Caco-2 (cell line): ENCODE results near the gene MT3. TPM values are rescaled to one million over a fixed set of nuclear protein-coding genes. Genes with fewer than 3 reads are reported as not detected.
A peak's percentile ranks its signal among the peaks of the same experiment; 100 is the strongest.

Experiments used
- BruUV-seq: library from RNA; stranded (reverse); fragments of 400-500 nt; replicated peaks from 2 replicates; lab custom pipeline; 2021; lab: Mats Ljungman, UMichigan
- CTCF ChIA-PET: fragments of 300-600 bp; sonication (Branson Sonifier 250); formaldehyde crosslinking; loops from one replicate; lab custom pipeline; 2022; ENCODE audit warnings: antibody characterized with exemption; lab: Charles Lee
- POLR2A ChIA-PET: fragments of 300-600 bp; sonication (Branson Sonifier 250); formaldehyde crosslinking; loops from one replicate; lab custom pipeline; 2022; ENCODE audit warnings: antibody characterized with exemption; lab: Charles Lee
- DNase-seq, 2 experiments: peaks; one replicate each; pipeline versions ENCODE4 v3.0.0 to v3.0.0-alpha.2; 2020 to 2022
- H3K27me3 ChIP-seq: replicated peaks from 2 replicates; pipeline ENCODE4 v1.6.0; 2011; ENCODE audit warnings: low read length; ENCODE audit not compliant: control insufficient read depth, insufficient read depth
- H3K36me3 ChIP-seq: 2 replicates; pipeline ENCODE4 v1.5.1; 2011; ENCODE audit warnings: low read length; ENCODE audit not compliant: control insufficient read depth, insufficient read depth
- H3K4me1 ChIP-seq: fragments of 250-450 bp; sonication (Bioruptor Pico); 2 replicates; pipeline ENCODE4 v1.5.1; 2020; ENCODE audit warnings: mild to moderate bottlenecking
- H3K4me3 ChIP-seq: 2 replicates; pipeline ENCODE4 v1.5.1; 2011; ENCODE audit warnings: low read depth, mild to moderate bottlenecking, control low read depth, low read length
- H3K9me3 ChIP-seq: fragments of 250-450 bp; sonication (Bioruptor Pico); 2 replicates; pipeline ENCODE4 v1.5.1; 2020; ENCODE audit warnings: mild to moderate bottlenecking, moderate library complexity
- H3K27ac Mint-ChIP-seq: one replicate; pipeline ENCODE4 v1.8.0; 2022; ENCODE audit warnings: mixed read lengths; ENCODE audit not compliant: unreplicated experiment
- H3K27me3 Mint-ChIP-seq: one replicate; pipeline ENCODE4 v1.8.0; 2022; ENCODE audit warnings: mixed read lengths; ENCODE audit not compliant: insufficient read depth, unreplicated experiment
- H3K36me3 Mint-ChIP-seq: one replicate; pipeline ENCODE4 v1.8.0; 2022; ENCODE audit warnings: mild to moderate bottlenecking, mixed read lengths; ENCODE audit not compliant: insufficient read depth, unreplicated experiment
- H3K4me1 Mint-ChIP-seq: one replicate; pipeline ENCODE4 v1.8.0; 2022; ENCODE audit warnings: low read depth, mixed read lengths; ENCODE audit not compliant: unreplicated experiment
- H3K4me3 Mint-ChIP-seq: one replicate; pipeline ENCODE4 v1.8.0; 2022; ENCODE audit warnings: mild to moderate bottlenecking, moderate library complexity, mixed read lengths; ENCODE audit not compliant: unreplicated experiment
- H3K9me3 Mint-ChIP-seq: one replicate; pipeline ENCODE4 v1.8.0; 2022; ENCODE audit warnings: mixed read lengths; ENCODE audit not compliant: unreplicated experiment
- CTCF ChIP-seq, 2 experiments: fragments of 200-600 bp in 1 of 2; IDR thresholded peaks; 1 replicate in 1 of 2; 2 replicates in 1 of 2; pipeline versions ENCODE4 v1.5.1 to v1.8.0; 2011 to 2022; ENCODE audit warnings: antibody characterized with exemption in 1 of 2, control low read depth in 1 of 2, inconsistent platforms in 1 of 2, low read depth in 1 of 2, low read length in 1 of 2, mild to moderate bottlenecking in 1 of 2, moderate library complexity in 1 of 2; ENCODE audit not compliant: insufficient read depth in 1 of 2, severe bottlenecking in 1 of 2, unreplicated experiment in 1 of 2
- intact Hi-C: fragments of 100-400 bp; cut with micrococcal nuclease; formaldehyde crosslinking; loops from one replicate; pipeline ENCODE4 v1.10.0; 2022; ENCODE audit not compliant: unreplicated experiment
- total RNA-seq: library from RNA; stranded (reverse); gene quantifications from 2 replicates; pipeline ENCODE4 v1.2.3, GENCODE V29; 2022

Gene MT3
- total RNA-seq, 1 experiment from 2014 or later: not detected

GRCh38 chr16:56608043-56608875 lies 18.9 kb downstream of the MT3 start, which contains the start of gene MT2A:
Gene MT2A (plus strand): TSS chr16:56608584. CDS start chr16:56608656, 72 bp downstream.
- H3K27ac Mint-ChIP-seq: peak within 1 kb of the TSS; percentile 66
- no peaks in the 10 kb centered on the region for H3K36me3 Mint-ChIP-seq
- ChIA-PET CTCF (interaction anchor here (0.5 to 1.1 kb wide), 5 partner anchors 8 to 101 kb away, joined by 3 to 16 read pairs (median 3); no protein-coding TSS in a partner anchor), POLR2A (interaction anchor here (0.6 to 0.7 kb wide), 3 partner anchors 49 to 157 kb away, joined by 3 to 9 read pairs (median 5); partner anchors contain the start of genes NUDT21 and OGFOD1)
- no peaks in the 10 kb centered on the region for H3K36me3 ChIP-seq
- peaks cover 3% of the 10 kb centered on the region for H3K27me3 Mint-ChIP-seq
- H3K4me3 Mint-ChIP-seq: peak within 1 kb of the TSS; percentile 74
- peaks cover 11% of the 10 kb centered on the region; the same call in 1 of the 2 replicates for H3K4me1 ChIP-seq
- peak; percentile 92 to 93 for DNase-seq
- intact Hi-C loops: loop anchor here (5.0 kb wide), 1 partner anchor 49 kb away; the partner anchor contains the start of gene MT1F
- H3K9me3 ChIP-seq: no peaks in the 10 kb centered on the region
- BruUV-seq: no TSS peak
- peak within 1 kb of the TSS; percentile 39 for H3K4me3 ChIP-seq
- peaks cover 25% of the 10 kb centered on the region for H3K4me1 Mint-ChIP-seq
- H3K9me3 Mint-ChIP-seq: no peaks in the 10 kb centered on the region
- no peak for TF ChIP-seq CTCF (IDR thresholded peaks at IDR 0.05; ENCODE audit: insufficient read depth in 1 of 2, low read depth in 1 of 2, low read length in 1 of 2, severe bottlenecking in 1 of 2, unreplicated experiment in 1 of 2)
- H3K27me3 ChIP-seq: no peaks in the 10 kb centered on the region; the same call in 1 of the 2 replicates

GRCh38 chr16:56608876-56609462 lies 19.6 kb downstream of the MT3 start:
- ChIA-PET POLR2A (interaction anchor here (0.6 kb wide), 1 partner anchor 48 kb away, joined by 9 read pairs; no protein-coding TSS in a partner anchor), CTCF (interaction anchor here (0.5 to 1.1 kb wide), 4 partner anchors 8 to 93 kb away, joined by 3 to 16 read pairs (median 4); no protein-coding TSS in a partner anchor)
- Histone ChIP-seq H3K9me3 (no peaks in the 10 kb centered on the region), H3K4me3 (peak overlapping the region; percentile 39), H3K36me3 (no peaks in the 10 kb centered on the region), H3K4me1 (peaks cover 11% of the 10 kb centered on the region; the same call in 1 of the 2 replicates), H3K27me3 (no peaks in the 10 kb centered on the region; the same call in 1 of the 2 replicates)
- H3K27ac Mint-ChIP-seq: peak overlapping the region; percentile 8
- no TSS peak for BruUV-seq
- no peak for TF ChIP-seq CTCF (IDR thresholded peaks at IDR 0.05; ENCODE audit: insufficient read depth in 1 of 2, low read depth in 1 of 2, low read length in 1 of 2, severe bottlenecking in 1 of 2, unreplicated experiment in 1 of 2)
- intact Hi-C loops: loop anchor here (5.0 kb wide), 1 partner anchor 48 kb away; the partner anchor contains the start of gene MT1F
- H3K27me3 Mint-ChIP-seq: peaks cover 3% of the 10 kb centered on the region
- H3K4me3 Mint-ChIP-seq: peak overlapping the region; percentile 74
- peak in 1 of 2 experiments; percentile 25 for DNase-seq
- no peaks in the 10 kb centered on the region for H3K36me3 Mint-ChIP-seq
- no peaks in the 10 kb centered on the region for H3K9me3 Mint-ChIP-seq
- H3K4me1 Mint-ChIP-seq: peaks cover 25% of the 10 kb centered on the region

GRCh38 chr16:56609463-56609921 lies 20.2 kb downstream of the MT3 start:
- Mint-ChIP-seq H3K27ac (peak overlapping the region; percentile 8), H3K9me3 (no peaks in the 10 kb centered on the region), H3K36me3 (no peaks in the 10 kb centered on the region), H3K27me3 (peaks cover 3% of the 10 kb centered on the region), H3K4me3 (peak overlapping the region; percentile 74), H3K4me1 (peaks cover 25% of the 10 kb centered on the region)
- H3K9me3 ChIP-seq: no peaks in the 10 kb centered on the region
- CTCF ChIA-PET: no interaction called here
- no peak for TF ChIP-seq CTCF (IDR thresholded peaks at IDR 0.05; ENCODE audit: insufficient read depth in 1 of 2, low read depth in 1 of 2, low read length in 1 of 2, severe bottlenecking in 1 of 2, unreplicated experiment in 1 of 2)
- POLR2A ChIA-PET: no interaction called here
- BruUV-seq: no TSS peak
- H3K27me3 ChIP-seq: no peaks in the 10 kb centered on the region; the same call in 1 of the 2 replicates
- no peaks in the 10 kb centered on the region for H3K36me3 ChIP-seq
- intact Hi-C loops: loop anchor here (5.0 kb wide), 1 partner anchor 48 kb away; the partner anchor contains the start of gene MT1F
- peaks cover 11% of the 10 kb centered on the region; the same call in 1 of the 2 replicates for H3K4me1 ChIP-seq
- H3K4me3 ChIP-seq: peak overlapping the region; percentile 39
- peak in 1 of 2 experiments; percentile 14 for DNase-seq
